Raji (cell line): ENCODE data around the gene DERL2.
A peak's percentile ranks its signal among the peaks of the same experiment; 100 is the strongest.

Source experiments
- POLR2A ChIP-seq: IDR thresholded peaks from 2 replicates; pipeline ENCODE4 v1.6.1; 2011; ENCODE audit warnings: low read depth, low read length, control low read depth; ENCODE audit not compliant: insufficient read depth

DERL2 gene

GRCh38 chr17:5480962-5481361, 5.0 kb downstream of the DERL2 start:
- no peak for TF ChIP-seq POLR2A

- TF ChIP-seq POLR2A = no peak
Observed at GRCh38 chr17:5478992-5479391, 7.0 kb downstream of the DERL2 start.

- no peak for TF ChIP-seq POLR2A
Observed at GRCh38 chr17:5473906-5474305, 12.1 kb downstream of the DERL2 start.

GRCh38 chr17:5472511-5472910, 13.5 kb downstream of the DERL2 start:
- no peak for TF ChIP-seq POLR2A

- no peak for TF ChIP-seq POLR2A
Observed at GRCh38 chr17:5468075-5468473, 17.9 kb downstream of the DERL2 start.

GRCh38 chr17:5467416-5467815, 18.6 kb downstream of the DERL2 start:
- TF ChIP-seq POLR2A = no peak

- TF ChIP-seq POLR2A = no peak
Observed at GRCh38 chr17:5466295-5466694, 19.7 kb downstream of the DERL2 start.

GRCh38 chr17:5464717-5465507, 21.1 kb downstream of the DERL2 start:
- TF ChIP-seq POLR2A = no peak

GRCh38 chr17:5446786-5447185, 39.2 kb downstream of the DERL2 start:
- no peak for TF ChIP-seq POLR2A

- no peak for TF ChIP-seq POLR2A
Observed at GRCh38 chr17:5444209-5444608, 41.8 kb downstream of the DERL2 start.

- TF ChIP-seq POLR2A = no peak
Observed at GRCh38 chr17:5443728-5444127, 42.2 kb downstream of the DERL2 start.

GRCh38 chr17:5439446-5439764, 46.6 kb downstream of the DERL2 start:
- no peak for TF ChIP-seq POLR2A

- peak; percentile 93 for TF ChIP-seq POLR2A
Observed at GRCh38 chr17:5438716-5439445, 47.1 kb downstream of the DERL2 start, which contains the start of gene C1QBP. TSS of gene C1QBP (minus strand) at chr17:5439155. CDS start at chr17:5439073, 82 bp downstream.

GRCh38 chr17:5437721-5438317, 48.2 kb downstream of the DERL2 start:
- TF ChIP-seq POLR2A = no peak

- no peak for TF ChIP-seq POLR2A
Observed at GRCh38 chr17:5434984-5435383, 51.0 kb downstream of the DERL2 start.
